ENCODE data around the gene MACROD2. TPM values are rescaled to one million over a fixed set of nuclear protein-coding genes. Genes with fewer than 3 reads are reported as not detected.
"Not testable (repeated sequence)": the region's sequence is repeated elsewhere in the genome, so short reads cannot be mapped to it uniquely, and the experiment has no call there.

MACROD2 gene
- total RNA-seq, 3 donors from 2014 or later, result 3.2 to 7.6 (median 6.4) TPM

GRCh38 chr20:14454296-14454695 is 459.0 kb downstream of the MACROD2 start:
- no peak for ATAC-seq
- H3K4me3 ChIP-seq, result no peak overlapping the region
- H3K36me3 ChIP-seq (ENCODE audit: low read depth), result no peaks in the 10 kb centered on the region
- no peaks in the 10 kb centered on the region for H3K4me1 ChIP-seq (ENCODE audit: low read depth)
- no peak for DNase-seq
- no peaks in the 10 kb centered on the region for H3K9me3 ChIP-seq
- no peak for TF ChIP-seq CTCF (IDR thresholded peaks at IDR 0.05)
- intact Hi-C loops (cut with DNase I, micrococcal nuclease), result no loop called here

GRCh38 chr20:14467104-14467827 is 471.9 kb downstream of the MACROD2 start:
- H3K4me3 ChIP-seq; intact Hi-C loops (cut with DNase I, micrococcal nuclease); H3K4me1 ChIP-seq (ENCODE audit: low read depth); H3K9me3 ChIP-seq; H3K36me3 ChIP-seq (ENCODE audit: low read depth): not testable (repeated sequence)
- DNase-seq (peak; percentile 70 to 90 (median 81)), ATAC-seq (peak; percentile 39)

GRCh38 chr20:14470231-14470899 is 475.0 kb downstream of the MACROD2 start:
- DNase-seq (peak; percentile 43 to 73 (median 65)), ATAC-seq (peak; percentile 71)
- H3K4me3 ChIP-seq, result no peak overlapping the region
- H3K36me3 ChIP-seq (ENCODE audit: low read depth), result no peaks in the 10 kb centered on the region
- peaks cover under 1% of the 10 kb centered on the region for H3K9me3 ChIP-seq
- H3K4me1 ChIP-seq (ENCODE audit: low read depth), result peaks cover 4% of the 10 kb centered on the region
- TF ChIP-seq CTCF (IDR thresholded peaks at IDR 0.05), result no peak
- intact Hi-C loops (cut with DNase I, micrococcal nuclease), result no loop called here

- H3K9me3 ChIP-seq, result no peaks in the 10 kb centered on the region
- DNase-seq, result peak in 1 of 3 donors; percentile 25
- no peak for TF ChIP-seq CTCF (IDR thresholded peaks at IDR 0.05)
- intact Hi-C loops (cut with DNase I, micrococcal nuclease), result no loop called here
- H3K36me3 ChIP-seq (ENCODE audit: low read depth), result no peaks in the 10 kb centered on the region
- H3K4me1 ChIP-seq (ENCODE audit: low read depth), result peaks cover 4% of the 10 kb centered on the region
- H3K4me3 ChIP-seq, result no peak overlapping the region
- no peak for ATAC-seq
These were observed 475.8 kb downstream of the MACROD2 start for GRCh38 chr20:14470977-14471661.

GRCh38 chr20:14477125-14477524 is 481.8 kb downstream of the MACROD2 start:
- ATAC-seq (no peak), DNase-seq (no peak)
- Histone ChIP-seq H3K36me3 (ENCODE audit: low read depth) (no peaks in the 10 kb centered on the region), H3K4me1 (ENCODE audit: low read depth) (no peaks in the 10 kb centered on the region), H3K4me3 (no peak overlapping the region), H3K9me3 (no peaks in the 10 kb centered on the region)
- no peak for TF ChIP-seq CTCF (IDR thresholded peaks at IDR 0.05)
- intact Hi-C loops (cut with DNase I, micrococcal nuclease), result no loop called here

- intact Hi-C loops (cut with DNase I, micrococcal nuclease), result no loop called here
- H3K36me3 ChIP-seq (ENCODE audit: low read depth), result no peaks in the 10 kb centered on the region
- H3K4me3 ChIP-seq, result no peak overlapping the region
- H3K4me1 ChIP-seq (ENCODE audit: low read depth), result no peaks in the 10 kb centered on the region
- H3K9me3 ChIP-seq, result no peaks in the 10 kb centered on the region
- DNase-seq, result no peak
- TF ChIP-seq CTCF (IDR thresholded peaks at IDR 0.05), result no peak
- ATAC-seq, result no peak
These were observed 482.8 kb downstream of the MACROD2 start for GRCh38 chr20:14478126-14478525.
